IMR-90 (cell line): Measurements from ENCODE around the gene OGG1. TPM values are rescaled to one million over a fixed set of nuclear protein-coding genes. Genes with fewer than 3 reads are reported as not detected.

Experiments used
- ATAC-seq: fragments of 200-7000 bp; cut with Tn5 transposase; 2 replicates; pipeline ENCODE4 v1.9.1; 2020; ENCODE audit warnings: low read depth, mild to moderate bottlenecking, moderate library complexity
- BruUV-seq: library from RNA; stranded (reverse); fragments of 400-500 nt; replicated peaks from 2 replicates; lab custom pipeline; 2021; lab: Mats Ljungman, UMichigan
- CTCF ChIA-PET: fragments of 300-600 bp; formaldehyde crosslinking; extraction: SDS; loops from one replicate; lab custom pipeline; 2021; ENCODE audit warnings: antibody characterized with exemption; lab: Yijun Ruan, JAX
- POLR2A ChIA-PET: fragments of 300-600 bp; sonication (Branson Sonifier 250); formaldehyde crosslinking; loops from one replicate; lab custom pipeline; 2022; ENCODE audit warnings: antibody characterized with exemption; ENCODE audit not compliant: unreplicated experiment; lab: Charles Lee
- DNase-seq: peaks from one replicate; pipeline ENCODE4 v3.0.0; 2013
- H2AFZ ChIP-seq: replicated peaks from 2 replicates; pipeline ENCODE3; 2013; ENCODE audit warnings: low read length, mild to moderate bottlenecking; ENCODE audit not compliant: poor library complexity
- H2AK5ac ChIP-seq: 2 replicates; pipeline ENCODE4 v1.6.1; 2013; ENCODE audit warnings: low read depth, low read length, inconsistent platforms
- H2AK9ac ChIP-seq: replicated peaks from 2 replicates; pipeline ENCODE3; 2013; ENCODE audit warnings: mild to moderate bottlenecking, low read depth, low read length, moderate library complexity; ENCODE audit not compliant: poor library complexity
- H2BK120ac ChIP-seq: 2 replicates; pipeline ENCODE4 v1.6.1; 2013; ENCODE audit warnings: low read depth, low read length, inconsistent platforms
- H2BK15ac ChIP-seq: 3 replicates; pipeline ENCODE4 v1.6.1; 2013; ENCODE audit warnings: low read depth, low read length, inconsistent platforms
- H2BK20ac ChIP-seq: 2 replicates; pipeline ENCODE4 v1.6.1; 2013; ENCODE audit warnings: low read depth, mild to moderate bottlenecking, inconsistent platforms, low read length, moderate library complexity
- H2BK5ac ChIP-seq: 2 replicates; pipeline ENCODE4 v1.6.1; 2013; ENCODE audit warnings: mild to moderate bottlenecking, low read depth, low read length, inconsistent platforms; ENCODE audit not compliant: poor library complexity, severe bottlenecking
- H3K14ac ChIP-seq: replicated peaks from 2 replicates; pipeline ENCODE4 v1.6.1; 2013; ENCODE audit warnings: low read depth, low read length, inconsistent platforms
- H3K18ac ChIP-seq: 2 replicates; pipeline ENCODE4 v1.6.1; 2013; ENCODE audit warnings: low read depth, low read length, control low read depth
- H3K23ac ChIP-seq: 2 replicates; pipeline ENCODE4 v1.6.1; 2013; ENCODE audit warnings: low read depth, low read length, inconsistent platforms
- H3K27ac ChIP-seq: 2 replicates; pipeline ENCODE4 v1.5.1; 2013; ENCODE audit warnings: mild to moderate bottlenecking, control low read depth, low read length; ENCODE audit not compliant: insufficient read depth
- H3K27me3 ChIP-seq: 2 replicates; pipeline ENCODE4 v1.6.1; 2013; ENCODE audit warnings: low read length; ENCODE audit not compliant: control insufficient read depth, insufficient read depth
- H3K36me3 ChIP-seq: 2 replicates; pipeline ENCODE4 v1.6.1; 2013; ENCODE audit warnings: low read length, mixed read lengths; ENCODE audit not compliant: control insufficient read depth, insufficient read depth
- H3K4ac ChIP-seq: 2 replicates; pipeline ENCODE4 v1.6.1; 2013; ENCODE audit warnings: low read depth, low read length, inconsistent platforms
- H3K4me1 ChIP-seq: 2 replicates; pipeline ENCODE4 v1.6.1; 2013; ENCODE audit warnings: low read length, mixed read lengths; ENCODE audit not compliant: control insufficient read depth, insufficient read depth
- H3K4me2 ChIP-seq: 2 replicates; pipeline ENCODE4 v1.6.1; 2013; ENCODE audit warnings: low read depth, mild to moderate bottlenecking, control low read depth, low read length, moderate library complexity
- H3K4me3 ChIP-seq: 2 replicates; pipeline ENCODE4 v1.5.1; 2013; ENCODE audit warnings: low read depth, mild to moderate bottlenecking, control low read depth, low read length, moderate library complexity; ENCODE audit not compliant: insufficient read depth
- H3K56ac ChIP-seq: 2 replicates; pipeline ENCODE4 v1.6.1; 2013; ENCODE audit warnings: low read length, inconsistent platforms; ENCODE audit not compliant: insufficient read depth; ENCODE audit errors: extremely low read depth
- H3K79me1 ChIP-seq, 2 experiments: 2 replicates each; pipeline ENCODE4 v1.6.1; 2013; ENCODE audit warnings: low read length in 2 of 2, inconsistent platforms in 1 of 2, low read depth in 1 of 2
- H3K9ac ChIP-seq: 2 replicates; pipeline ENCODE4 v1.6.1; 2013; ENCODE audit warnings: low read depth, low read length, control low read depth
- H3K9me1 ChIP-seq: 2 replicates; pipeline ENCODE4 v1.6.1; 2013; ENCODE audit warnings: low read length, inconsistent platforms; ENCODE audit not compliant: insufficient read depth
- H3K9me3 ChIP-seq: 2 replicates; pipeline ENCODE4 v1.6.1; 2013; ENCODE audit warnings: low read length; ENCODE audit not compliant: control insufficient read depth, insufficient read depth
- H4K20me1 ChIP-seq: 2 replicates; pipeline ENCODE4 v1.6.1; 2013; ENCODE audit warnings: low read length, inconsistent platforms; ENCODE audit not compliant: insufficient read depth
- H4K5ac ChIP-seq: 2 replicates; pipeline ENCODE4 v1.6.1; 2013; ENCODE audit warnings: mild to moderate bottlenecking, low read depth, low read length, control low read depth
- H4K8ac ChIP-seq, 2 experiments: 2 replicates each; pipeline ENCODE4 v1.6.1; 2013; ENCODE audit warnings: low read depth in 2 of 2, low read length in 2 of 2, control low read depth in 1 of 2, inconsistent platforms in 1 of 2
- H4K91ac ChIP-seq: 2 replicates; pipeline ENCODE4 v1.6.1; 2013; ENCODE audit warnings: low read depth, low read length, inconsistent platforms; ENCODE audit not compliant: insufficient read depth
- BHLHE40 ChIP-seq: fragments of 150-350 bp; IDR thresholded peaks from 2 replicates; pipeline ENCODE4 v1.6.1; 2016; ENCODE audit warnings: mild to moderate bottlenecking, low read depth, low read length
- CEBPB ChIP-seq: IDR thresholded peaks from 2 replicates; pipeline ENCODE4 v1.6.1; 2012; ENCODE audit warnings: low read depth, low read length, improper control_type of control experiment
- CHD1 ChIP-seq: IDR thresholded peaks from 2 replicates; pipeline ENCODE4 v1.6.1; 2012; ENCODE audit warnings: low read depth, low read length, improper control_type of control experiment
- CTCF ChIP-seq: conservative IDR thresholded peaks from 2 replicates; pipeline ENCODE4 v1.5.1; 2012; ENCODE audit warnings: mild to moderate bottlenecking, low read depth, low read length, improper control_type of control experiment
- ELK1 ChIP-seq: fragments of 150-350 bp; IDR thresholded peaks from 2 replicates; pipeline ENCODE4 v1.6.1; 2016; ENCODE audit warnings: low read depth, mild to moderate bottlenecking, low read length, moderate library complexity, borderline replicate concordance
- FOS ChIP-seq: fragments of 150-350 bp; IDR thresholded peaks from 2 replicates; pipeline ENCODE4 v1.6.1; 2016; ENCODE audit warnings: low read depth, low read length
- MAFK ChIP-seq: IDR thresholded peaks from 2 replicates; pipeline ENCODE4 v1.6.1; 2012; ENCODE audit warnings: low read depth, low read length, improper control_type of control experiment
- MAZ ChIP-seq: IDR thresholded peaks from 2 replicates; pipeline ENCODE4 v1.6.1; 2012; ENCODE audit warnings: low read depth, mild to moderate bottlenecking, low read length, improper control_type of control experiment, moderate library complexity, borderline replicate concordance
- MXI1 ChIP-seq: IDR thresholded peaks from 2 replicates; pipeline ENCODE4 v1.6.1; 2012; ENCODE audit warnings: low read depth, mild to moderate bottlenecking, low read length, moderate library complexity, borderline replicate concordance
- NFE2L2 ChIP-seq: fragments of 150-350 bp; IDR thresholded peaks from 2 replicates; pipeline ENCODE4 v1.6.1; 2016; ENCODE audit warnings: low read depth, mild to moderate bottlenecking, low read length
- POLR2A ChIP-seq: IDR thresholded peaks from 2 replicates; pipeline ENCODE4 v1.6.1; 2012; ENCODE audit warnings: mild to moderate bottlenecking, low read depth, low read length
- RAD21 ChIP-seq: IDR thresholded peaks from 2 replicates; pipeline ENCODE4 v1.6.1; 2012; ENCODE audit warnings: low read length, improper control_type of control experiment
- RCOR1 ChIP-seq: IDR thresholded peaks from 2 replicates; pipeline ENCODE4 v1.6.1; 2012; ENCODE audit warnings: mild to moderate bottlenecking, low read length, improper control_type of control experiment; ENCODE audit not compliant: insufficient replicate concordance
- RFX5 ChIP-seq: IDR thresholded peaks from 2 replicates; pipeline ENCODE4 v1.8.0; 2012; ENCODE audit warnings: low read depth, mild to moderate bottlenecking, low read length, moderate library complexity
- SMC3 ChIP-seq: fragments of 150-350 bp; IDR thresholded peaks from 2 replicates; pipeline ENCODE4 v1.6.1; 2016; ENCODE audit warnings: low read depth, mild to moderate bottlenecking, antibody characterized with exemption, low read length, moderate library complexity
- USF2 ChIP-seq: fragments of 150-350 bp; IDR thresholded peaks from 2 replicates; pipeline ENCODE4 v1.6.1; 2017; ENCODE audit warnings: mild to moderate bottlenecking, antibody characterized with exemption, low read length, low read depth
- WGBS, 2 experiments: methylation state at CpG; one replicate each; pipeline versions ENCODE4 v1.1.5 to v1.1.7; 2013; ENCODE audit warnings: missing lambda C conversion rate in 2 of 2; ENCODE audit not compliant: insufficient read length in 1 of 2; ENCODE audit errors: extremely low coverage in 2 of 2; 5-methylcytosine and 5-hydroxymethylcytosine counted together
- dilution Hi-C: fragments of 300-500 bp; cut with HindIII; formaldehyde crosslinking; loops from one replicate; pipeline ENCODE4 v1.14.3; 2018; ENCODE audit warnings: low sequenced_read_pairs; ENCODE audit not compliant: unreplicated experiment
- in situ Hi-C: fragments of 300-500 bp; cut with MboI; formaldehyde crosslinking; loops from 3 replicates; pipeline ENCODE4 v1.14.3; 2019; ENCODE audit warnings: low sequenced_read_pairs, inconsistent platforms, mixed read lengths
- intact Hi-C: fragments of 100-400 bp; cut with micrococcal nuclease; formaldehyde crosslinking; loops from 2 replicates; pipeline ENCODE4 v1.10.0; 2022
- polyA plus RNA-seq, 3 experiments: library from polyadenylated mRNA; depleted of rRNA; stranded (reverse); fragments of >200 nt; gene quantifications; 2 replicates each; pipeline ENCODE4 v1.2.3, GENCODE V29; 2012; ENCODE audit warnings: low replicate concordance in 1 of 3
- total RNA-seq: library from RNA; depleted of rRNA; stranded (reverse); fragments of >200 nt; gene quantifications from 2 replicates; pipeline ENCODE4 v1.2.3, GENCODE V29; 2012

OGG1 gene
- total and polyA plus RNA-seq, 2 of the 4 experiments (the other 2 are of a cell fraction) = 14.9 to 25.6 TPM

- no peak overlapping the region for H3K4me3 ChIP-seq
- H3K4me1 ChIP-seq = peaks cover 8% of the 10 kb centered on the region; the same call in 1 of the 2 replicates
- no peak overlapping the region for H2BK120ac ChIP-seq
- H2BK15ac ChIP-seq = no peak overlapping the region
- H3K27me3 ChIP-seq = no peaks in the 10 kb centered on the region
- TF ChIP-seq CHD1 (no peak), NFE2L2 (no peak), USF2 (no peak), MAFK (no peak), RCOR1 (no peak), POLR2A (no peak), FOS (no peak), MAZ (no peak), CTCF (no peak), RAD21 (no peak), RFX5 (no peak), SMC3 (no peak), BHLHE40 (no peak), CEBPB (no peak), MXI1 (no peak), ELK1 (no peak)
- H3K4me2 ChIP-seq = no peak overlapping the region
- in situ Hi-C loops (no loop called here), dilution Hi-C loops (no loop called here), intact Hi-C loops (no loop called here)
- H4K20me1 ChIP-seq = peaks cover 25% of the 10 kb centered on the region
- 93% methylated on average over 5 of the region's 10 CpGs; no CpG with 5 or more reads in 1 of the 2 experiments for WGBS, 2 experiments
- POLR2A ChIA-PET = no interaction called here
- no peak for ATAC-seq
- H4K91ac ChIP-seq = no peak overlapping the region
- no peak overlapping the region for H3K56ac ChIP-seq
- H3K9ac ChIP-seq = no peak overlapping the region
- H3K23ac ChIP-seq = no peak overlapping the region
- H3K9me1 ChIP-seq = peaks cover 10% of the 10 kb centered on the region; the same call in 1 of the 2 replicates
- H2AK9ac ChIP-seq = no peak overlapping the region
- H3K4ac ChIP-seq = no peak overlapping the region
- no peak for DNase-seq
- H2AFZ ChIP-seq = no peak overlapping the region
- no peak overlapping the region for H2AK5ac ChIP-seq
- H4K5ac ChIP-seq = no peak overlapping the region
- no peaks in the 10 kb centered on the region for H3K9me3 ChIP-seq
- no peak overlapping the region for H3K27ac ChIP-seq
- BruUV-seq = no TSS peak
- no peak overlapping the region for H3K18ac ChIP-seq
- no peak overlapping the region for H2BK20ac ChIP-seq
- H2BK5ac ChIP-seq = no peak overlapping the region
- no peak overlapping the region for H3K14ac ChIP-seq
- no peak overlapping the region for H4K8ac ChIP-seq
- peaks cover 5% of the 10 kb centered on the region for H3K36me3 ChIP-seq
- H3K79me1 ChIP-seq = peaks cover 4 to 21% of the 10 kb centered on the region in 2 experiments; a peak in 2 of 4 replicates
- CTCF ChIA-PET = interaction anchor here (0.6 kb wide), 1 partner anchor 37 kb away, joined by 3 read pairs; no protein-coding TSS in a partner anchor
Measured at GRCh38 chr3:9729419-9729818, 20.3 kb upstream of the OGG1 start.
